GM23338 (cell line): ENCODE data around the gene HIVEP1. TPM values are rescaled to one million over a fixed set of nuclear protein-coding genes. Genes with fewer than 3 reads are reported as not detected.

Experiments used
- ATAC-seq: fragments of 200-7000 bp; cut with Tn5 transposase; 3 replicates; pipeline ENCODE4 v1.9.1; 2020
- DNase-seq: peaks from one replicate; pipeline ENCODE4 v3.0.0-alpha.2; 2015; ENCODE audit warnings: low spot score
- H2AFZ ChIP-seq: fragments of 200-600 bp; sonication (generic); 2 replicates; pipeline ENCODE4 v1.8.0; 2016; ENCODE audit warnings: antibody characterized with exemption, mild to moderate bottlenecking, moderate library complexity
- H3F3A ChIP-seq: fragments of 200-600 bp; sonication (generic); replicated peaks from 2 replicates; pipeline ENCODE4 v1.8.0; 2017; ENCODE audit warnings: antibody characterized with exemption, mixed run types, low read depth
- H3K27ac ChIP-seq: fragments of 200-600 bp; sonication (generic); 2 replicates; pipeline ENCODE4 v1.6.1; 2016; ENCODE audit warnings: low read depth
- H3K27me3 ChIP-seq: fragments of 200-600 bp; sonication (generic); 2 replicates; pipeline ENCODE4 v1.8.0; 2016; ENCODE audit warnings: mild to moderate bottlenecking, mixed run types, moderate library complexity; ENCODE audit not compliant: insufficient read depth
- H3K36me3 ChIP-seq: fragments of 200-600 bp; sonication (generic); 2 replicates; pipeline ENCODE4 v1.8.0; 2016; ENCODE audit warnings: mild to moderate bottlenecking; ENCODE audit not compliant: insufficient read depth
- H3K4me1 ChIP-seq: fragments of 200-600 bp; sonication (generic); 2 replicates; pipeline ENCODE4 v1.8.0; 2016; ENCODE audit warnings: mild to moderate bottlenecking, moderate library complexity; ENCODE audit not compliant: insufficient read depth
- H3K4me2 ChIP-seq: fragments of 200-600 bp; sonication (generic); 2 replicates; pipeline ENCODE4 v1.7.1; 2017; ENCODE audit warnings: mixed run types
- H3K4me3 ChIP-seq: fragments of 200-600 bp; sonication (generic); 2 replicates; pipeline ENCODE4 v1.6.1; 2016; ENCODE audit warnings: mixed run types
- H3K79me2 ChIP-seq: fragments of 200-600 bp; sonication (generic); replicated peaks from 2 replicates; pipeline ENCODE4 v1.8.0; 2017; ENCODE audit warnings: mild to moderate bottlenecking; ENCODE audit not compliant: insufficient read depth
- H3K9me2 ChIP-seq: fragments of 200-600 bp; sonication (generic); 2 replicates; pipeline ENCODE4 v1.8.0; 2017; ENCODE audit not compliant: insufficient read depth
- H4K20me1 ChIP-seq: fragments of 200-600 bp; sonication (generic); replicated peaks from 2 replicates; pipeline ENCODE4 v1.8.0; 2017; ENCODE audit warnings: mild to moderate bottlenecking; ENCODE audit not compliant: insufficient read depth
- H3K27ac Mint-ChIP-seq: 2 replicates; pipeline ENCODE4 v1.8.0; 2020; ENCODE audit warnings: inconsistent platforms, mild to moderate bottlenecking, moderate library complexity, mixed read lengths
- H3K27me3 Mint-ChIP-seq: 3 replicates; pipeline ENCODE4 v1.8.0; 2022; ENCODE audit warnings: low read depth, mild to moderate bottlenecking, moderate library complexity, mixed read lengths, inconsistent platforms; ENCODE audit not compliant: insufficient read depth, poor library complexity
- H3K36me3 Mint-ChIP-seq: 3 replicates; pipeline ENCODE4 v1.8.0; 2021; ENCODE audit warnings: low read depth, mild to moderate bottlenecking, inconsistent platforms, moderate library complexity, mixed read lengths
- H3K4me1 Mint-ChIP-seq: 3 replicates; pipeline ENCODE4 v1.8.0; 2020; ENCODE audit warnings: mild to moderate bottlenecking, inconsistent platforms, mixed read lengths
- H3K4me3 Mint-ChIP-seq: 3 replicates; pipeline ENCODE4 v1.8.0; 2021; ENCODE audit warnings: moderate library complexity, mild to moderate bottlenecking, inconsistent platforms, mixed read lengths
- H3K9me3 Mint-ChIP-seq: 3 replicates; pipeline ENCODE4 v1.8.0; 2020; ENCODE audit warnings: moderate library complexity, mild to moderate bottlenecking, inconsistent platforms, mixed read lengths
- CREB1 ChIP-seq: fragments of 250-450 bp; sonication (Bioruptor Pico); IDR thresholded peaks from 2 replicates; pipeline ENCODE4 v1.5.0; 2020; ENCODE audit warnings: low read depth, mild to moderate bottlenecking, moderate library complexity
- EZH2 ChIP-seq: fragments of 200-600 bp; sonication (generic); IDR thresholded peaks from one replicate; pipeline ENCODE4 v1.8.0; 2017; ENCODE audit warnings: antibody characterized with exemption, mild to moderate bottlenecking, low read depth; ENCODE audit not compliant: unreplicated experiment
- EZH2phosphoT487 ChIP-seq: fragments of 200-600 bp; sonication (generic); IDR thresholded peaks from one replicate; pipeline ENCODE4 v1.8.1; 2018; ENCODE audit warnings: antibody characterized with exemption; ENCODE audit not compliant: unreplicated experiment
- JUNB ChIP-seq: IDR thresholded peaks from one replicate; pipeline ENCODE4 v1.6.1; 2016; ENCODE audit warnings: antibody characterized with exemption; ENCODE audit not compliant: unreplicated experiment
- NANOG ChIP-seq: IDR thresholded peaks from 2 replicates; pipeline ENCODE4 v1.6.1; 2016; ENCODE audit warnings: antibody characterized with exemption, borderline replicate concordance
- POLR2AphosphoS5 ChIP-seq: IDR thresholded peaks from 2 replicates; pipeline ENCODE4 v1.6.1; 2016; ENCODE audit warnings: antibody characterized with exemption, low read depth
- STAT1 ChIP-seq: IDR thresholded peaks from one replicate; pipeline ENCODE4 v1.6.1; 2016; ENCODE audit warnings: antibody characterized with exemption; ENCODE audit not compliant: unreplicated experiment
- ZNF114 ChIP-seq: fragments of 250-450 bp; sonication (Bioruptor Pico); IDR thresholded peaks from 2 replicates; pipeline ENCODE4 v1.5.0; 2020; ENCODE audit warnings: mild to moderate bottlenecking, moderate library complexity
- ZNF331 ChIP-seq: fragments of 250-450 bp; sonication (Bioruptor Pico); IDR thresholded peaks from 2 replicates; pipeline ENCODE4 v1.5.0; 2020; ENCODE audit warnings: low read depth, mild to moderate bottlenecking, moderate library complexity
- polyA plus RNA-seq: library from polyadenylated mRNA; unstranded; fragments of >200 nt; fragmentation: Nextera tagmentation; extraction: Ambion mirVana; gene quantifications from 2 replicates; pipeline ENCODE4 v1.2.1, GENCODE V29; 2016
- total RNA-seq: library from RNA; depleted of rRNA; stranded (reverse); fragments of >200 nt; shearing (Covaris generic); gene quantifications from 2 replicates; pipeline ENCODE4 v1.2.3, GENCODE V29; 2014
- TF ChIP-seq, protein P1 (sequence below): fragments of 250-450 bp; sonication (Bioruptor Pico); IDR thresholded peaks from 2 replicates; pipeline ENCODE4 v1.5.0; 2020; ENCODE audit warnings: mild to moderate bottlenecking, moderate library complexity
- TF ChIP-seq, protein P2 (sequence below): IDR thresholded peaks from one replicate; pipeline ENCODE4 v1.6.1; 2018; ENCODE audit warnings: antibody characterized with exemption; ENCODE audit not compliant: unreplicated experiment
- TF ChIP-seq, protein P3 (sequence below): IDR thresholded peaks from 2 replicates; pipeline ENCODE4 v1.6.1; 2016; ENCODE audit warnings: antibody characterized with exemption
- TF ChIP-seq, protein P4 (sequence below), 2 experiments: fragments of 200-600 bp in 1 of 2; sonication (generic) in 1 of 2; conservative IDR thresholded peaks; 2 replicates each; pipeline versions ENCODE4 v1.5.1 to v1.6.1; 2016 to 2017; ENCODE audit warnings: antibody characterized with exemption in 2 of 2, low read depth in 2 of 2, mild to moderate bottlenecking in 2 of 2, moderate library complexity in 1 of 2

The HIVEP1 gene
- total and polyA plus RNA-seq, 2 experiments from 2014 or later, result 10.1 to 21.7 TPM

DNA sequence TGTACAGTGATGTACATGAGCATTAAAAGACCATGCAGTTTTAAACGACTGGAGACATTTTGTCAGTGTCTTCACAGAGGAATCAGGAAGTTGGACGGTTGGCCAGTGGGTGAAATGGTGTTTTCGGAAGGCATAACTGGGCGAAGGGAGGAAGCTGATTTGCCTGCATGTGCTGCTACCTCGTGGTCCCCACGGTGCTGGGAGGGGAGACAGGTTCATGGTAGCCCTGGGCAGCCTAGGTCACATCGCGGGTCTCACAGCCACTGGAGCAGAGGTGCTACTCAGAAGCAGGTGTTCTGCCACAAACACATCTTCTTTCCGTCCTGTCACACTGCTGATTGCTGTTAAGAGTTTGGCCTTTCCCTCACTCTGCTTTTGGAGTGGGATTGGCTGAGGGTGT is 35.2 kb downstream of the HIVEP1 start:
- Mint-ChIP-seq H3K36me3 (peaks cover 4% of the 10 kb centered on the region; the same call in 1 of the 3 replicates), H3K4me3 (no peak overlapping the region), H3K27ac (peak overlapping the region; percentile 2; the same call in 1 of the 2 replicates), H3K4me1 (peaks cover 41% of the 10 kb centered on the region), H3K27me3 (peaks cover 2% of the 10 kb centered on the region), H3K9me3 (no peaks in the 10 kb centered on the region)
- no peak overlapping the region for H2AFZ ChIP-seq
- peaks cover 89% of the 10 kb centered on the region for H3K79me2 ChIP-seq
- no peak for TF ChIP-seq POLR2AphosphoS5
- no peak for TF ChIP-seq JUNB
- TF ChIP-seq ZNF114 (CRISPR knock-in tag), result no peak
- TF ChIP-seq, protein P1, sequence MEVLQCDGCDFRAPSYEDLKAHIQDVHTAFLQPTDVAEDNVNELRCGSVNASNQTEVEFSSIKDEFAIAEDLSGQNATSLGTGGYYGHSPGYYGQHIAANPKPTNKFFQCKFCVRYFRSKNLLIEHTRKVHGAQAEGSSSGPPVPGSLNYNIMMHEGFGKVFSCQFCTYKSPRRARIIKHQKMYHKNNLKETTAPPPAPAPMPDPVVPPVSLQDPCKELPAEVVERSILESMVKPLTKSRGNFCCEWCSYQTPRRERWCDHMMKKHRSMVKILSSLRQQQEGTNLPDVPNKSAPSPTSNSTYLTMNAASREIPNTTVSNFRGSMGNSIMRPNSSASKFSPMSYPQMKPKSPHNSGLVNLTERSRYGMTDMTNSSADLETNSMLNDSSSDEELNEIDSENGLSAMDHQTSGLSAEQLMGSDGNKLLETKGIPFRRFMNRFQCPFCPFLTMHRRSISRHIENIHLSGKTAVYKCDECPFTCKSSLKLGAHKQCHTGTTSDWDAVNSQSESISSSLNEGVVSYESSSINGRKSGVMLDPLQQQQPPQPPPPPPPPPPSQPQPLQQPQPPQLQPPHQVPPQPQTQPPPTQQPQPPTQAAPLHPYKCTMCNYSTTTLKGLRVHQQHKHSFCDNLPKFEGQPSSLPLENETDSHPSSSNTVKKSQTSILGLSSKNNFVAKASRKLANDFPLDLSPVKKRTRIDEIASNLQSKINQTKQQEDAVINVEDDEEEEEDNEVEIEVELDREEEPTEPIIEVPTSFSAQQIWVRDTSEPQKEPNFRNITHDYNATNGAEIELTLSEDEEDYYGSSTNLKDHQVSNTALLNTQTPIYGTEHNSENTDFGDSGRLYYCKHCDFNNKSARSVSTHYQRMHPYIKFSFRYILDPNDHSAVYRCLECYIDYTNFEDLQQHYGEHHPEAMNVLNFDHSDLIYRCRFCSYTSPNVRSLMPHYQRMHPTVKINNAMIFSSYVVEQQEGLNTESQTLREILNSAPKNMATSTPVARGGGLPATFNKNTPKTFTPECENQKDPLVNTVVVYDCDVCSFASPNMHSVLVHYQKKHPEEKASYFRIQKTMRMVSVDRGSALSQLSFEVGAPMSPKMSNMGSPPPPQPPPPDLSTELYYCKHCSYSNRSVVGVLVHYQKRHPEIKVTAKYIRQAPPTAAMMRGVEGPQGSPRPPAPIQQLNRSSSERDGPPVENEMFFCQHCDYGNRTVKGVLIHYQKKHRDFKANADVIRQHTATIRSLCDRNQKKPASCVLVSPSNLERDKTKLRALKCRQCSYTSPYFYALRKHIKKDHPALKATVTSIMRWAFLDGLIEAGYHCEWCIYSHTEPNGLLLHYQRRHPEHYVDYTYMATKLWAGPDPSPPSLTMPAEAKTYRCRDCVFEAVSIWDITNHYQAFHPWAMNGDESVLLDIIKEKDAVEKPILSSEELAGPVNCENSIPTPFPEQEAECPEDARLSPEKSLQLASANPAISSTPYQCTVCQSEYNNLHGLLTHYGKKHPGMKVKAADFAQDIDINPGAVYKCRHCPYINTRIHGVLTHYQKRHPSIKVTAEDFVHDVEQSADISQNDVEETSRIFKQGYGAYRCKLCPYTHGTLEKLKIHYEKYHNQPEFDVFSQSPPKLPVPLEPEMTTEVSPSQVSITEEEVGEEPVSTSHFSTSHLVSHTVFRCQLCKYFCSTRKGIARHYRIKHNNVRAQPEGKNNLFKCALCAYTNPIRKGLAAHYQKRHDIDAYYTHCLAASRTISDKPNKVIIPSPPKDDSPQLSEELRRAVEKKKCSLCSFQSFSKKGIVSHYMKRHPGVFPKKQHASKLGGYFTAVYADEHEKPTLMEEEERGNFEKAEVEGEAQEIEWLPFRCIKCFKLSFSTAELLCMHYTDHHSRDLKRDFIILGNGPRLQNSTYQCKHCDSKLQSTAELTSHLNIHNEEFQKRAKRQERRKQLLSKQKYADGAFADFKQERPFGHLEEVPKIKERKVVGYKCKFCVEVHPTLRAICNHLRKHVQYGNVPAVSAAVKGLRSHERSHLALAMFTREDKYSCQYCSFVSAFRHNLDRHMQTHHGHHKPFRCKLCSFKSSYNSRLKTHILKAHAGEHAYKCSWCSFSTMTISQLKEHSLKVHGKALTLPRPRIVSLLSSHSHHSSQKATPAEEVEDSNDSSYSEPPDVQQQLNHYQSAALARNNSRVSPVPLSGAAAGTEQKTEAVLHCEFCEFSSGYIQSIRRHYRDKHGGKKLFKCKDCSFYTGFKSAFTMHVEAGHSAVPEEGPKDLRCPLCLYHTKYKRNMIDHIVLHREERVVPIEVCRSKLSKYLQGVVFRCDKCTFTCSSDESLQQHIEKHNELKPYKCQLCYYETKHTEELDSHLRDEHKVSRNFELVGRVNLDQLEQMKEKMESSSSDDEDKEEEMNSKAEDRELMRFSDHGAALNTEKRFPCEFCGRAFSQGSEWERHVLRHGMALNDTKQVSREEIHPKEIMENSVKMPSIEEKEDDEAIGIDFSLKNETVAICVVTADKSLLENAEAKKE (CRISPR knock-in tag), result no peak
- TF ChIP-seq, protein P2, sequence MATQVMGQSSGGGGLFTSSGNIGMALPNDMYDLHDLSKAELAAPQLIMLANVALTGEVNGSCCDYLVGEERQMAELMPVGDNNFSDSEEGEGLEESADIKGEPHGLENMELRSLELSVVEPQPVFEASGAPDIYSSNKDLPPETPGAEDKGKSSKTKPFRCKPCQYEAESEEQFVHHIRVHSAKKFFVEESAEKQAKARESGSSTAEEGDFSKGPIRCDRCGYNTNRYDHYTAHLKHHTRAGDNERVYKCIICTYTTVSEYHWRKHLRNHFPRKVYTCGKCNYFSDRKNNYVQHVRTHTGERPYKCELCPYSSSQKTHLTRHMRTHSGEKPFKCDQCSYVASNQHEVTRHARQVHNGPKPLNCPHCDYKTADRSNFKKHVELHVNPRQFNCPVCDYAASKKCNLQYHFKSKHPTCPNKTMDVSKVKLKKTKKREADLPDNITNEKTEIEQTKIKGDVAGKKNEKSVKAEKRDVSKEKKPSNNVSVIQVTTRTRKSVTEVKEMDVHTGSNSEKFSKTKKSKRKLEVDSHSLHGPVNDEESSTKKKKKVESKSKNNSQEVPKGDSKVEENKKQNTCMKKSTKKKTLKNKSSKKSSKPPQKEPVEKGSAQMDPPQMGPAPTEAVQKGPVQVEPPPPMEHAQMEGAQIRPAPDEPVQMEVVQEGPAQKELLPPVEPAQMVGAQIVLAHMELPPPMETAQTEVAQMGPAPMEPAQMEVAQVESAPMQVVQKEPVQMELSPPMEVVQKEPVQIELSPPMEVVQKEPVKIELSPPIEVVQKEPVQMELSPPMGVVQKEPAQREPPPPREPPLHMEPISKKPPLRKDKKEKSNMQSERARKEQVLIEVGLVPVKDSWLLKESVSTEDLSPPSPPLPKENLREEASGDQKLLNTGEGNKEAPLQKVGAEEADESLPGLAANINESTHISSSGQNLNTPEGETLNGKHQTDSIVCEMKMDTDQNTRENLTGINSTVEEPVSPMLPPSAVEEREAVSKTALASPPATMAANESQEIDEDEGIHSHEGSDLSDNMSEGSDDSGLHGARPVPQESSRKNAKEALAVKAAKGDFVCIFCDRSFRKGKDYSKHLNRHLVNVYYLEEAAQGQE, result no peak
- TF ChIP-seq EZH2phosphoT487, result no peak
- TF ChIP-seq ZNF331 (CRISPR knock-in tag), result no peak
- no peak for TF ChIP-seq NANOG
- TF ChIP-seq CREB1 (CRISPR knock-in tag), result no peak
- no peak for TF ChIP-seq STAT1
- TF ChIP-seq, protein P3, sequence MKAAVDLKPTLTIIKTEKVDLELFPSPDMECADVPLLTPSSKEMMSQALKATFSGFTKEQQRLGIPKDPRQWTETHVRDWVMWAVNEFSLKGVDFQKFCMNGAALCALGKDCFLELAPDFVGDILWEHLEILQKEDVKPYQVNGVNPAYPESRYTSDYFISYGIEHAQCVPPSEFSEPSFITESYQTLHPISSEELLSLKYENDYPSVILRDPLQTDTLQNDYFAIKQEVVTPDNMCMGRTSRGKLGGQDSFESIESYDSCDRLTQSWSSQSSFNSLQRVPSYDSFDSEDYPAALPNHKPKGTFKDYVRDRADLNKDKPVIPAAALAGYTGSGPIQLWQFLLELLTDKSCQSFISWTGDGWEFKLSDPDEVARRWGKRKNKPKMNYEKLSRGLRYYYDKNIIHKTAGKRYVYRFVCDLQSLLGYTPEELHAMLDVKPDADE, result no peak
- no peak for TF ChIP-seq EZH2
- TF ChIP-seq, protein P4, sequence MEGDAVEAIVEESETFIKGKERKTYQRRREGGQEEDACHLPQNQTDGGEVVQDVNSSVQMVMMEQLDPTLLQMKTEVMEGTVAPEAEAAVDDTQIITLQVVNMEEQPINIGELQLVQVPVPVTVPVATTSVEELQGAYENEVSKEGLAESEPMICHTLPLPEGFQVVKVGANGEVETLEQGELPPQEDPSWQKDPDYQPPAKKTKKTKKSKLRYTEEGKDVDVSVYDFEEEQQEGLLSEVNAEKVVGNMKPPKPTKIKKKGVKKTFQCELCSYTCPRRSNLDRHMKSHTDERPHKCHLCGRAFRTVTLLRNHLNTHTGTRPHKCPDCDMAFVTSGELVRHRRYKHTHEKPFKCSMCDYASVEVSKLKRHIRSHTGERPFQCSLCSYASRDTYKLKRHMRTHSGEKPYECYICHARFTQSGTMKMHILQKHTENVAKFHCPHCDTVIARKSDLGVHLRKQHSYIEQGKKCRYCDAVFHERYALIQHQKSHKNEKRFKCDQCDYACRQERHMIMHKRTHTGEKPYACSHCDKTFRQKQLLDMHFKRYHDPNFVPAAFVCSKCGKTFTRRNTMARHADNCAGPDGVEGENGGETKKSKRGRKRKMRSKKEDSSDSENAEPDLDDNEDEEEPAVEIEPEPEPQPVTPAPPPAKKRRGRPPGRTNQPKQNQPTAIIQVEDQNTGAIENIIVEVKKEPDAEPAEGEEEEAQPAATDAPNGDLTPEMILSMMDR (conservative IDR thresholded peaks at IDR 0.05; ENCODE audit: low read depth in 2 of 2), result no peak
- H3K4me3 ChIP-seq, result no peak overlapping the region
- H3K27me3 ChIP-seq, result no peaks in the 10 kb centered on the region
- H3K4me1 ChIP-seq, result no peaks in the 10 kb centered on the region; the same call in 1 of the 2 replicates
- ATAC-seq (no peak), DNase-seq (no peak)
- H3K9me2 ChIP-seq, result no peaks in the 10 kb centered on the region
- H3K36me3 ChIP-seq, result no peaks in the 10 kb centered on the region
- H4K20me1 ChIP-seq, result peaks cover 14% of the 10 kb centered on the region
- no peak overlapping the region for H3K27ac ChIP-seq
- no peak overlapping the region for H3K4me2 ChIP-seq
- H3F3A ChIP-seq, result no peaks in the 10 kb centered on the region
